ENCODE data around the gene DDA1.
"Not testable (repeated sequence)": the region's sequence is repeated elsewhere in the genome, so short reads cannot be mapped to it uniquely, and the experiment has no call there.

The DDA1 gene

GRCh38 chr19:17309198-17309964 lies at the start of gene DDA1:
DDA1 (plus strand) TSS chr19:17309563; CDS start chr19:17309655, 92 bp downstream.
- DNase-seq (ENCODE audit: low spot score) = peak; percentile 97

DNA sequence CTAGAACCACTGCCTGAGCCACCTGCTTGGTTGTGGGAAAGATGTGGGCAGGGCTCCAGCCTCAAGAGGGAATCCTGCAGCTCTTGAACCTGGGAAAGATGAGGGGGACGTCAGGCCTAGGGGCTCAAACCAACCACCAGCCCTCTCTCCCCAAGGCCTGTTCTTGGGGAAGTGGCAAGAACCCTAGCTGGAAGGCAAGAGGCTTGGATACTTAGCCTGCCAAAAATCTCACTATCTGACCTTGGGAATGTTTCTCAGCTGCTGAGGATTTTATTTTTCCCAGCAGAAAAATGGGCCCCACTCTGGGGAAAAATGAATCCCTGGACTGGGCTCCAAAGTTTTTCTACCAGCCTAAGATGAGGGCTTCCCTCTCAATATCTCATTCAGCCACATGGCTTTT lies 49.4 kb upstream of the DDA1 start:
- no peak for DNase-seq (ENCODE audit: low spot score)

GRCh38 chr19:17260842-17261325 lies 48.5 kb upstream of the DDA1 start:
- DNase-seq (ENCODE audit: low spot score) = peak; percentile 87

- DNase-seq (ENCODE audit: low spot score) = no peak
These were observed 46.8 kb upstream of the DDA1 start for GRCh38 chr19:17262557-17262956.

- DNase-seq (ENCODE audit: low spot score) = no peak
These were observed 45.4 kb upstream of the DDA1 start for GRCh38 chr19:17263712-17264640.

GRCh38 chr19:17264641-17264979 lies 44.8 kb upstream of the DDA1 start, which contains the start of gene USHBP1:
USHBP1 (minus strand) TSS chr19:17264745; CDS start chr19:17264299, 446 bp downstream.
- no peak for DNase-seq (ENCODE audit: low spot score)

DNA sequence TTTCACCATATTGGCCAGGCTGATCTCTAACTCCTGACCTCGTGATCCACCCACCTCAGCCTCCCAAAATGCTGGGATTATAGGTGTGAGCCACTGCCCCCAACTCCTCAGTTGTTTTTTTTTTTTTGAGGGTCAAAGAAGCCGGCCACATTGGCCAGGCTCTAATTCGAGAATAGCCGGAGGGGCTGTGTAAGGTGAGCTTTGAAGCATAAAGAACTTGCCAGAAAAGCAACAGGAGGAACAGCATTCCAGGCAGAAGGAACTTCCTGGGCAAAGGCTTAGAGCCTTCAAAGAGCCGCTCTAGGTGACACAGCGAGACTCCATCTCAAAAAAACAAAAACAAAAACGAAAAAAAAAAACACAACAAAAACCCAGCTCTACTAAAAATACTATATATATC lies 43.3 kb upstream of the DDA1 start:
- DNase-seq (ENCODE audit: low spot score) = no peak

- DNase-seq (ENCODE audit: low spot score) = no peak
These were observed 42.8 kb upstream of the DDA1 start for GRCh38 chr19:17266589-17266974.

- peak; percentile 100 for DNase-seq (ENCODE audit: low spot score)
These were observed 42.2 kb upstream of the DDA1 start, which contains the start of gene BABAM1 for GRCh38 chr19:17266975-17267788. BABAM1 (plus strand) TSS chr19:17267443; CDS start chr19:17268807, 1,364 bp downstream.

DNA sequence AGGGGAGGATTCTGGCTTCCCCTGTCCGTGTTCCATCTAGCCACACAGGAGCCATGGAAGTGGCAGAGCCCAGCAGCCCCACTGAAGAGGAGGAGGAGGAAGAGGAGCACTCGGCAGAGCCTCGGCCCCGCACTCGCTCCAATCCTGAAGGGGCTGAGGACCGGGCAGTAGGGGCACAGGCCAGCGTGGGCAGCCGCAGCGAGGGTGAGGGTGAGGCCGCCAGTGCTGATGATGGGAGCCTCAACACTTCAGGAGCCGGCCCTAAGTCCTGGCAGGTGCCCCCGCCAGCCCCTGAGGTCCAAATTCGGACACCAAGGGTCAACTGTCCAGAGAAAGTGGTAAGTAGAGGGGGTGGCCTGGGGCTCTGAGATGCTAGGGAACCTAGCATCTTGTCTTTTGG lies 40.6 kb upstream of the DDA1 start:
- no peak for DNase-seq (ENCODE audit: low spot score)

DNA sequence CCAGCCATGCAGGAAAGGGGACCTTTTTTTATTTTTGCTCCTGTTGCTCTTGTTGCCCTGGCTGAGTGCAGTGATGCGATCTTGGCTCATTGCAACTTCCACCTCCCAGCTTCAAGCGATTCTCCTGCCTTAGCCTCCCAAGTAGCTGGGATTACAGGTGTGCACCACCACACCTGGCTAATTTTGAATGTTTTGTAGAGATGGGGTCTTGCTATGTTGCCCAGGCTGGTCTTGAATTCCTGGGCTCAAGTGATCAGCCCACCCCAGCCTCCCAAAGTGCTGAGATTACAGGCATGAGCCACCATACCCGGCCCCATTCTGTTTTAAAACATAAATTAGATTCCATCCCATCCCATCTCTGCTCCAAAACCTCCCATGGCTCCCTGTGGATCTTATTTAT lies 34.5 kb upstream of the DDA1 start:
- not testable (repeated sequence) for DNase-seq (ENCODE audit: low spot score)

DNA sequence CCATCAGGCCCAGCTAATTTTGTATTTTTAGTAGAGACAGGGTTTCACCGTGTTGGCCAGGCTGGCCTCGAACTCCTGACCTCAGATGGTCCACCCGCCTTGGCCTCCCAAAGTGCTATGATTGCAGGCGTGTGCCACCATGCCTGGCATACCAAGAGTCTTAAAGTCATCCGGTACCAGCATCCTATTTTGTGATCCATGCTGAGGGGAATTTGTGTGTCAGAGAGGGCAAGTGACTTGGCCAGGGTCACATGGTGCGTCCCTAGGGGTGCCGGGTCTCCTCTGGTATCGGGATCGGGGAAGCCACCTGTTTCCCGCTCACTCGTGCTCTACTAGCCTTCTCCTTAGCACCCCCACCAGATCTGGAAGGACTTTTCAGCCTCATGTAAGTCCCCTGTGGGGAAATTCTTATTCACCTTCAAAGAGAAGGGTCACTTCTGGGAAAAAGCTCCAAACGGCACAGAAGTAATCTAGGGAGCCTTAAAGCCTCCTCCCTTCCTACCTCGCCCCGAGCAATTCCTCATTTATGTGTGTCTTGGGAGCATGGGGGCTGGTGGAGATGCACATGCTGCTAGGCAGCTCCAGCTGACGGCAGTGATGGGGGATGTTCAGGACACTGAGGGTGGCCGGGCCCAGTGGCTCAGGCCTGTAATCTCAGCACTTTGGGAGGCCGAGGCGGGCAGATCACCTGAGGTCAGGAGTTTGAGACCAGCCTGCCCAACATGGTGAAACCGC lies 33.8 kb upstream of the DDA1 start:
- DNase-seq (ENCODE audit: low spot score) = no peak

DNA sequence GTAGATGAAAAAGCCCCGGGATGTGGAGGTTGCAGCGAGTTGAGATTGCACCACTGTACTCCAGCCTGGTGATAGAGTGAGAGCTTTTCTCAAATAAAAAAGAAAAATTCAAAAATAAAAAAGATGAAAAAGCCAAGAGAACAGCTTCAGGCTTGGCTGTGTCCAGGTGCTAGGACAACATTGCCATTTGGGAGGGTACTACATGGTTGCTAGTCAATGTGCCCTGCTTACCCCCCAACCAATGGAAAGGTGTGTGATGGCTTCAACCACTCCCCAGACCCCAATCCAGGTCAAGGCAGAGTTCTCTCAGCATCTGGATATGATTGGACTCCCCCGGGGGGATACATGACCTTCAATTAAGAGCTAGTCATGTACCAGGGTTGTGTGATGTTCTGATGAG lies 29.9 kb upstream of the DDA1 start:
- no peak for DNase-seq (ENCODE audit: low spot score)

DNA sequence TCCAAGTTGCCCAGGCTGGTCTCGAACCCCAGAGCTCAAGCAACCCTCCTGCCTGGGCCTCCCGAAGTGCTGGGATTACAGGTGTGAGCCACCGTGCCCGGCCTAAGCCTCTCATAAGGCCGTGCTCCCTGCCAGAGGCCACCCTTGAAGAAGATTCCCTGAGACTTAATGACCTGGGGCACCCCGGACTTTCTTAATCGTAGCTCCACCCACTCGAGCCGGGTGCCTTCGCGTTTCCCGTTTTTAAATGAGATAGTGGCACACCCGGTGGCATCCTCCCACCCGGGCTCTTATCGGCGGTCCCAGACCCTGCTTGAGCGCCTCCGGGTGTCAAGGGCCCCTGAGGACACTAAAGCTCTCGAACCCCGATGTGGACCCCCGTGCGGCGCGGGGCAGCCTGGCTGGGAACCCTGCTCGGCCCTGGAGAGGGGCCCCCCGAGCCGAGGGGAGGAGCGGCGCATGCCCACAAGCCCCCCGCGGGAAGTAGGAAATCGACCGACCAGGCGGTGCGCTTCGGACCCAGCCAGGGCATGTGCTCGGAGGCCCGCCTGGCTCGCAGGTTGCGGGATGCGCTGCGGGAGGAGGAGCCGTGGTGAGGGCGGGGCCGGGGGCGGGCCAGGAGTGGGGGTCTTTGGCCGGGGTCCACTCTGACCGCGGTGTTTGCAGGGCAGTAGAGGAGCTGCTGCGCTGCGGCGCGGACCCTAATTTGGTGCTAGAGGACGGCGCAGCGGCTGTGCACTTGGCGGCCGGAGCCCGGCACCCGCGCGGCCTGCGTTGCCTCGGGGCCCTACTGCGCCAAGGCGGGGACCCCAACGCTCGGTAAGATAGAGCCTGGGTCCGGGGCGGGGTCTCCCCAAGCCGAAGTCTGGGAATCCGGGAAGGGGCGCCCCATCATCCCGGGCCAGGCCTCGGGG lies 27.7 kb upstream of the DDA1 start, which contains the start of gene ANKLE1:
TSS of gene ANKLE1 (plus strand) at position 511 of the 914 bp plus-strand sequence. CDS start at position 531, 20 bp downstream.
- peak; percentile 64 for DNase-seq (ENCODE audit: low spot score)

DNA sequence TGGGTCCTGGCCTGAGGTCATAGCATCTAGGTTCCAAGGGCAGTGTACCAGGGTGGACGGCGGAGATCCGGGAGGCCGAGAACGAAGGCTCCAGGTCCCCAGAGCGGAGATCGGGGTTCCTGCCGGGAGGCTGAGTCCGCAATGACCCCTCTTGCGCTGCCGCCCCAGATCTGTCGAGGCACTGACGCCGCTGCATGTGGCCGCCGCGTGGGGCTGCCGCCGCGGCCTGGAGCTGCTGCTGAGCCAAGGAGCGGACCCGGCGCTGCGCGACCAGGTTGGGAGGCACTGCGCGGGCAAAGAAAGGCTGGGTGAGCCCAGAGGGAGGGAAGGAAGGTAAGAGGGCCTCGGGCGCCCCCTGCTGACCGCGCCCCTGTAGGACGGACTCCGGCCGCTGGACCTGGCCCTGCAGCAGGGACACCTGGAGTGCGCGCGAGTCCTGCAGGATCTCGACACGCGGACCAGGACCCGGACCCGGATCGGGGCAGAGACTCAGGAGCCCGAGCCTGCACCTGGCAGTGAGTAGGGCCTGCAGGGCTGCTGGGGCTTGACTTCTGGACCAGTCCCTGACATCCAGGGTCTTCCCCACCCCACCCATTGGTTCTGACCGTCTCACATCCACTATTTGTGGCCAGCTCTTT lies 26.8 kb upstream of the DDA1 start:
- peak; percentile 92 for DNase-seq (ENCODE audit: low spot score)

DNA sequence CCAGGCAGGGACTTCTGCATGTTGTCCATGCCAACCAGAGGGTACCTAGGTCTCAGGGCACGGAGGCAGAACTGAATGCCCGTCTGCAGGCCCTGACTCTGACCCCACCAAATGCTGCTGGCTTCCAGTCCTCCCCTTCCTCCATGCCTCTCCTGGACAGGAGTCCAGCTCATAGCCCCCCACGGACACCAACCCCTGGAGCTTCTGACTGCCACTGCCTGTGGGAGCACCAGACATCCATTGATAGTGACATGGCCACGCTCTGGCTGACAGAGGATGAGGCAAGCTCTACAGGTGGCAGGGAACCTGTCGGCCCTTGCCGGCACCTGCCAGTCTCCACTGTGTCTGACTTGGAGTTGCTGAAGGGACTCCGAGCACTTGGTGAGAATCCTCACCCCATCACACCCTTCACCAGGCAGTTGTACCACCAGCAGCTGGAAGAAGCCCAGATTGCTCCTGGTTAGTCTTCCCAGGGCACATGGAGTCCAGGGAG lies 25.8 kb upstream of the DDA1 start:
- no peak for DNase-seq (ENCODE audit: low spot score)

GRCh38 chr19:17285415-17286135 lies 23.8 kb upstream of the DDA1 start:
- no peak for DNase-seq (ENCODE audit: low spot score)

DNA sequence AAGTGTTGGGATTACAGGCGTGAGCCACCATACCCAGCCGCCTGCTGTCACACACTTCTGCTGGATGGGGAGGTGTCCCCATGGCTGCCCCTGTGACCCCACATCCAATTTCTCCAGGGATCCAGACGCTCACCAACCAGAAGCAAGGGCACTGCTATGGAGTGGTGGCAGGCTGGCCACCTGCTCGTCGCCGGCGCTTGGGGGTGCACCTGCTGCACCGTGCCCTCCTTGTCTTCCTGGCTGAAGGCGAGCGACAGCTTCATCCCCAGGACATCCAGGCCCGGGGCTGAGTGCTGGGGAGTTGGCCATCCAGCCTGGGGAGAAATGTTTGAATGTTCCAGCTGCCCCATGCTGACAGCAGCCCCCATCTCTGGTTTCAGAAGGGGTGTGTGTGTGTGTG lies 23.1 kb upstream of the DDA1 start:
- no peak for DNase-seq (ENCODE audit: low spot score)

GRCh38 chr19:17286752-17287151 lies 22.6 kb upstream of the DDA1 start:
- no peak for DNase-seq (ENCODE audit: low spot score)

All from AG08396 (cell line).